Activated naive CD4-positive, alpha-beta T cell treated with anti-CD3 and anti-CD28 coated beads, Interleukin-2, amount 50 U/mL, for 24 hours (primary cell): ENCODE results near the gene SYNC.
"Not testable (repeated sequence)": the region's sequence is repeated elsewhere in the genome, so short reads cannot be mapped to it uniquely, and the experiment has no call there.

Source experiments
- H3K27ac Mint-ChIP-seq: one replicate; pipeline ENCODE4 v1.8.0; 2021; ENCODE audit warnings: mild to moderate bottlenecking, mixed read lengths
- H3K27me3 Mint-ChIP-seq: one replicate; pipeline ENCODE4 v1.8.0; 2021; ENCODE audit warnings: mixed read lengths
- H3K36me3 Mint-ChIP-seq: one replicate; pipeline ENCODE4 v1.8.0; 2021; ENCODE audit warnings: mixed read lengths
- H3K4me1 Mint-ChIP-seq: one replicate; pipeline ENCODE4 v1.8.0; 2021; ENCODE audit warnings: mixed read lengths
- H3K4me3 Mint-ChIP-seq: one replicate; pipeline ENCODE4 v1.8.0; 2021; ENCODE audit warnings: mild to moderate bottlenecking, mixed read lengths
- H3K9me3 Mint-ChIP-seq: one replicate; pipeline ENCODE4 v1.8.0; 2021; ENCODE audit warnings: mixed read lengths

Gene SYNC

GRCh38 chr1:32709075-32709474, 6.5 kb upstream of the SYNC start:
- Mint-ChIP-seq H3K27ac (no peak overlapping the region), H3K27me3 (peaks cover 12% of the 10 kb centered on the region), H3K4me3 (no peak overlapping the region), H3K36me3 (no peaks in the 10 kb centered on the region), H3K4me1 (peaks cover 6% of the 10 kb centered on the region), H3K9me3 (no peaks in the 10 kb centered on the region)

- H3K27me3 Mint-ChIP-seq: peaks cover 21% of the 10 kb centered on the region
- H3K36me3 Mint-ChIP-seq: peaks cover 2% of the 10 kb centered on the region
- H3K9me3 Mint-ChIP-seq: no peaks in the 10 kb centered on the region
- no peak overlapping the region for H3K4me3 Mint-ChIP-seq
- no peak overlapping the region for H3K27ac Mint-ChIP-seq
- peaks cover 12% of the 10 kb centered on the region for H3K4me1 Mint-ChIP-seq
Observed at GRCh38 chr1:32706491-32706890, 3.9 kb upstream of the SYNC start.

- H3K27ac Mint-ChIP-seq: no peak overlapping the region
- H3K27me3 Mint-ChIP-seq: peaks cover 23% of the 10 kb centered on the region
- peaks cover 12% of the 10 kb centered on the region for H3K4me1 Mint-ChIP-seq
- H3K4me3 Mint-ChIP-seq: no peak overlapping the region
- H3K9me3 Mint-ChIP-seq: no peaks in the 10 kb centered on the region
- peaks cover 2% of the 10 kb centered on the region for H3K36me3 Mint-ChIP-seq
Observed at GRCh38 chr1:32705516-32705915, 2.9 kb upstream of the SYNC start.

- no peak overlapping the region for H3K27ac Mint-ChIP-seq
- H3K4me1 Mint-ChIP-seq: peaks cover 12% of the 10 kb centered on the region
- H3K4me3 Mint-ChIP-seq: peak overlapping the region; percentile 4
- H3K9me3 Mint-ChIP-seq: no peaks in the 10 kb centered on the region
- peaks cover 2% of the 10 kb centered on the region for H3K36me3 Mint-ChIP-seq
- H3K27me3 Mint-ChIP-seq: peaks cover 23% of the 10 kb centered on the region
Observed at GRCh38 chr1:32703479-32704291, 1.1 kb upstream of the SYNC start.

GRCh38 chr1:32701951-32702598, 495 bp downstream of the SYNC start:
- Mint-ChIP-seq H3K27me3 (peaks cover 23% of the 10 kb centered on the region), H3K27ac (no peak overlapping the region), H3K4me1 (peaks cover 12% of the 10 kb centered on the region), H3K4me3 (peak overlapping the region; percentile 63), H3K36me3 (peaks cover 2% of the 10 kb centered on the region), H3K9me3 (no peaks in the 10 kb centered on the region)

- Mint-ChIP-seq H3K4me1 (peaks cover 12% of the 10 kb centered on the region), H3K9me3 (no peaks in the 10 kb centered on the region), H3K27ac (no peak overlapping the region), H3K4me3 (peak overlapping the region; percentile 63), H3K36me3 (peaks cover 2% of the 10 kb centered on the region), H3K27me3 (peaks cover 23% of the 10 kb centered on the region)
Observed at GRCh38 chr1:32701421-32701911, 1.1 kb downstream of the SYNC start.

GRCh38 chr1:32696996-32697395, 5.6 kb downstream of the SYNC start:
- not testable (repeated sequence) for H3K9me3 Mint-ChIP-seq, H3K36me3 Mint-ChIP-seq, H3K27me3 Mint-ChIP-seq, H3K4me1 Mint-ChIP-seq, H3K27ac Mint-ChIP-seq, H3K4me3 Mint-ChIP-seq

- H3K36me3 Mint-ChIP-seq: peaks cover 2% of the 10 kb centered on the region
- no peaks in the 10 kb centered on the region for H3K4me1 Mint-ChIP-seq
- H3K27ac Mint-ChIP-seq: no peak overlapping the region
- no peaks in the 10 kb centered on the region for H3K9me3 Mint-ChIP-seq
- H3K27me3 Mint-ChIP-seq: peaks cover under 1% of the 10 kb centered on the region
- no peak overlapping the region for H3K4me3 Mint-ChIP-seq
Observed at GRCh38 chr1:32696041-32696440, 6.5 kb downstream of the SYNC start.

GRCh38 chr1:32695098-32695904, 7.3 kb downstream of the SYNC start:
- H3K9me3 Mint-ChIP-seq: no peaks in the 10 kb centered on the region
- H3K36me3 Mint-ChIP-seq: peaks cover 2% of the 10 kb centered on the region

GRCh38 chr1:32693455-32694174, 9.0 kb downstream of the SYNC start:
- Mint-ChIP-seq H3K27ac (no peak overlapping the region), H3K27me3 (no peaks in the 10 kb centered on the region), H3K4me1 (no peaks in the 10 kb centered on the region), H3K9me3 (no peaks in the 10 kb centered on the region), H3K36me3 (peaks cover 2% of the 10 kb centered on the region), H3K4me3 (no peak overlapping the region)

More at GRCh38 chr1:32695098-32695904, 7.3 kb downstream of the SYNC start:
- Mint-ChIP-seq H3K27ac (no peak overlapping the region), H3K4me3 (no peak overlapping the region), H3K27me3 (no peaks in the 10 kb centered on the region), H3K4me1 (no peaks in the 10 kb centered on the region)

GRCh38 chr1:32686387-32686786, 16.2 kb downstream of the SYNC start:
- Mint-ChIP-seq H3K27me3 (no peaks in the 10 kb centered on the region), H3K4me1 (peaks cover 7% of the 10 kb centered on the region), H3K4me3 (no peak overlapping the region), H3K9me3 (no peaks in the 10 kb centered on the region), H3K27ac (no peak overlapping the region), H3K36me3 (peaks cover 6% of the 10 kb centered on the region)

- H3K27ac Mint-ChIP-seq: peak overlapping the region; percentile 37
- H3K4me3 Mint-ChIP-seq: no peak overlapping the region
- peaks cover 7% of the 10 kb centered on the region for H3K4me1 Mint-ChIP-seq
- H3K27me3 Mint-ChIP-seq: no peaks in the 10 kb centered on the region
- no peaks in the 10 kb centered on the region for H3K9me3 Mint-ChIP-seq
- H3K36me3 Mint-ChIP-seq: peaks cover 7% of the 10 kb centered on the region
Observed at GRCh38 chr1:32685498-32685897, 17.1 kb downstream of the SYNC start.

- H3K36me3 Mint-ChIP-seq: peaks cover 7% of the 10 kb centered on the region
Observed at GRCh38 chr1:32684167-32684811, 18.3 kb downstream of the SYNC start.

GRCh38 chr1:32683397-32683796, 19.2 kb downstream of the SYNC start:
- H3K4me1 Mint-ChIP-seq: peaks cover 7% of the 10 kb centered on the region
- H3K4me3 Mint-ChIP-seq: no peak overlapping the region
- H3K36me3 Mint-ChIP-seq: peaks cover 7% of the 10 kb centered on the region
- H3K27me3 Mint-ChIP-seq: no peaks in the 10 kb centered on the region
- no peaks in the 10 kb centered on the region for H3K9me3 Mint-ChIP-seq
- no peak overlapping the region for H3K27ac Mint-ChIP-seq

More at GRCh38 chr1:32684167-32684811, 18.3 kb downstream of the SYNC start:
- H3K4me1 Mint-ChIP-seq: peaks cover 7% of the 10 kb centered on the region
- no peaks in the 10 kb centered on the region for H3K27me3 Mint-ChIP-seq
- no peaks in the 10 kb centered on the region for H3K9me3 Mint-ChIP-seq
- no peak overlapping the region for H3K4me3 Mint-ChIP-seq
- H3K27ac Mint-ChIP-seq: peak overlapping the region; percentile 89

- H3K4me3 Mint-ChIP-seq: no peak overlapping the region
- peaks cover 7% of the 10 kb centered on the region for H3K4me1 Mint-ChIP-seq
- H3K9me3 Mint-ChIP-seq: no peaks in the 10 kb centered on the region
- H3K27me3 Mint-ChIP-seq: no peaks in the 10 kb centered on the region
- no peak overlapping the region for H3K27ac Mint-ChIP-seq
- peaks cover 13% of the 10 kb centered on the region for H3K36me3 Mint-ChIP-seq
Observed at GRCh38 chr1:32681999-32682398, 20.6 kb downstream of the SYNC start.
